ENCODE data around the gene IL6ST.
"Not testable (repeated sequence)": the region's sequence is repeated elsewhere in the genome, so short reads cannot be mapped to it uniquely, and the experiment has no call there.

- not testable (repeated sequence) for TF ChIP-seq POLR2A, CTCF (IDR thresholded peaks at IDR 0.05)
Measured at GRCh38 chr5:55941154-55941553, 53.6 kb downstream of the IL6ST start.
